ENCODE data around the gene NPBWR2.

Gene NPBWR2

GRCh38 chr20:64063389-64064144 is 43.8 kb downstream of the NPBWR2 start:
- no peak for DNase-seq (ENCODE audit: insufficient read length, low spot score)

GRCh38 chr20:64062596-64063388 is 44.6 kb downstream of the NPBWR2 start, which contains the start of gene TCEA2:
TSS of gene TCEA2 (plus strand) at chr20:64063198. CDS start at chr20:64063313, 115 bp downstream.
- FAIRE-seq: peak; percentile 99
- DNase-seq (ENCODE audit: insufficient read length, low spot score): peak; percentile 100

More at GRCh38 chr20:64063389-64064144, 43.8 kb downstream of the NPBWR2 start:
- FAIRE-seq: peak; percentile 78

GRCh38 chr20:64062276-64062595 is 45.1 kb downstream of the NPBWR2 start:
- DNase-seq (ENCODE audit: insufficient read length, low spot score) (no peak), FAIRE-seq (peak; percentile 96)

DNA sequence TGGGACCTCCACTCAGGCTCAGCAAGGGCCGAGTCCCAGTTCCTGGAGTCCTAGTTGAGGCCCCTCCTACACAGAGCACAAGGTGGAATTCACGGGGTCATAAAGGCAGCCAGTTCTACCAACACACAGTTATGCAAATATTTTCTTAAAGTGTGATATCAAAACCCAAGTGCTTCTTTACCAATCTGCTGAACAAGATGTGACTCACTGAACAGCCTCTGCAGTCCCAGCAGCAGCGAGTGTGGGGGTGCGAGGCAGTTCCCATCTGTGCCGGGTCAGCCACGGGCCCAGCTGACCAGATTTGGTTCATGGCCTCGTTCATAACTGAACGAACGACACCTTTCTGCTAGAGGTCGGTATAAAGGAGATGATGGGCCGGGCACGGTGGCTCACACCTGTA is 48.8 kb downstream of the NPBWR2 start:
- FAIRE-seq: no peak

DNA sequence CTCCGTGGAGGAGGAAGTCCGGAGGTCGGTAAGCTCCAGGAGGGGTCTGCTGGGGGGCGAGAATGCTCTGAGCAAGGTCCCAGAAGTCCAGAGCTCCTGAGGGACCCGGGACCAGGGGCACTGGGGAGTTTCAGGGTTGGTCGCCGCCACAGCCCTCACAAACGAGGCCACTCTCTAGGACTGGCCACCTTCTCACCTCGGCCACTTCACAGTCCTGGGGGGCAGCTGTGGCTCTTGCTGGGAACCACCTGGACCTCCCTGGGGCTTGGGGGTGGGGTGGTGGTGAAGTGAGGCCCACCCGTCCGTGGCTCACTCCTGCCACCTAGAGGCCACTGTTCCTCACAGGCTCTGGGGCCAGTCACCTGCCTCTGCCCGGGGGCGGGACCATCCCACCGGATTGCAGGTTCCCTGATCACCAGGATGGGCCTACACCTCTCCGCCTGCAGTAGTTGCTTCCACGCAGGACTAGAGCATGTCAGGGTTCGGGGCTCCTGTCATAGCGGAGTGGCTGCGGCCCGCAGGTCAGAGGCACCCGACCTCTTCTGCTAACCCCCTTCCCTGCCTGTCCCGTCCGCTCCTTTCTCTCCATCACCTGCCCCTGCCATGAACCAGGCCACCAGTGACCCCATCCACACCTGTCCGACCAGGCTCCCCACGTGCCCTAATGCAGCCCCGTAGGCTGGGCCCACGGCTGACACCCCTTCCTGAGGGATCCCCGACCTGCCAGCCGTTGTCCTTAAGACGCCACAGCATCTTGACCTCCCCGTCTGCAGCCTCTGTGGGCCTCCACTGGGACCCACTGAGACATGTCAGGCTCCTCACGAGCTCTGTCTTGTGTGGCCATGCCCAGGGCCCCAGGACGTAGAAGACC is 49.5 kb downstream of the NPBWR2 start:
- FAIRE-seq: peak; percentile 89
- DNase-seq (ENCODE audit: insufficient read length, low spot score): peak; percentile 95

More for the DNA sequence above, 48.8 kb downstream of the NPBWR2 start:
- no peak for DNase-seq (ENCODE audit: insufficient read length, low spot score)

DNA sequence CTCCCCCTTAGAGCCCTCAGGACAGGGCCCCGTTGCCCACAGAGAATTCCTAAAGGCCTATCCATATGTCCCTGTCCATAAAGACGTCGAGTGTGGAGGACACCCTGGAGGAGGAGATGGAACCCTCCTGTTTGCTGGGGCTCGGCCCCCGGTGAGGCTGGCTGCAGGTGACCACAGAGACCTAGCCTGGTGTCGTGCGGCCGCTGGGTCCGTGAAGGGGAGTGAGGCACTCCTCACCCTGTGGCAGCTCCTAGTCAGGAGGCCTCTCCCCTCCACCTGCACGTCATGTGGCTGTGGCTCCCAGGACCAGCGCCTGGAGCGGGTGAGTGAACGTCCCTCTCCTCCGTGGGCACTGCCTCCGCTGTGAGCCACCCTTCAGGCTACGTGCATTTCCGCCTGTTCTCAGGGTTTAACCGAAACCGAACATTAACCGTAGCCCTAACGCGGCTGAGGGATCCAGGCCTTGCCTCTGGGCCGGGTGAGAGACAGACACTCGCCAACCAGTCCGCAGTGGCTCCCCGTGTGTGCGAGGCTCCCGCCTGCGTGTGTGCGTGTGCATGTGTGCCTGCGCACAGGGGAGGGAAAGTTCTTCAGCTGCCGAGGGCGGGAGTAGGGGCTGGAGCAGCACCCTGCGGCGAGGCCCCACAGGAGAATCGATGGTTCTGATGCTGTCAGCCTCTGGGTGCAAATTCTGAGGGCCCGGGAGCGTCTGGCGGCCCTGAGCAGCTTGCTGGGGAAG is 50.3 kb downstream of the NPBWR2 start:
- no peak for FAIRE-seq

GRCh38 chr20:64056639-64056888 is 50.8 kb downstream of the NPBWR2 start:
- no peak for DNase-seq (ENCODE audit: insufficient read length, low spot score)
- FAIRE-seq: no peak

More for the DNA sequence above, 50.3 kb downstream of the NPBWR2 start:
- DNase-seq (ENCODE audit: insufficient read length, low spot score): no peak

DNA sequence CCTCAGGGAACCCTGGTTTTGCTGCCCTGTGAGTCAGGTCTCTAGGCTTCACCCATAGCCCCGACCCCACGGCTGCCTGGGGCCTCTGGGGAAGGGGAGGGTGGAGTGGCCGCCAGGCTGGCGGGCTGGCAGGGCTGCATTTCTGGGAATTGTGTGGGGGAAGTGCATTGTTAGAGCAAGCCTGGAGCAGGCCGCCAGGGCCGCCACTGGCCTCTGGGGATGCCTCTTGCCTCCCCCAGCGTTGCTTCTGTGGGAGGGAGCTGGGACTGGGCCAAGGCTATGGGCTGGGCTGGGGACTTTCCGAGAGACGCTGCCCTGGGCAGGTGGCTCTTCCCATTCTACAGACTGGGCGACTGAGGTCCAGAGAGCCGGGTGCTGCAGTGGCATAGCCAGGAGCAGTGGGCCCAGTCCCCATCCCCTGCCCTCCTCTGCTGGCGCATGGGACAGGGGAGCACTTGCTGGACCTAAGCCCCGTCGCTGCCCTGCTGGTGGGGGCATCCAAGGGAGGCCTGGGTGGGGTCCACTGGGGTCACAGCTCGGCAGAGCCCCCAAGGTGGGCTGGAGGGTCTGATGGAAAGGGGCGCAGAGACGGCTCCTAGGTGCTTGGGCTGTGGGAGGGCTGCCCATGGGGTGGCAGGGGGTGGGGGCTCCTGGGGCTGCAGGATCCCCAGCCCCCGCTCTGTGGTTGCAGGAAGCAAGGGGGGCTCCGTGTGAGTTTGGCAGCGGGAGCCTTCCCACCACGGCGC is 51.3 kb downstream of the NPBWR2 start:
- DNase-seq (ENCODE audit: insufficient read length, low spot score) (no peak), FAIRE-seq (no peak)

DNA sequence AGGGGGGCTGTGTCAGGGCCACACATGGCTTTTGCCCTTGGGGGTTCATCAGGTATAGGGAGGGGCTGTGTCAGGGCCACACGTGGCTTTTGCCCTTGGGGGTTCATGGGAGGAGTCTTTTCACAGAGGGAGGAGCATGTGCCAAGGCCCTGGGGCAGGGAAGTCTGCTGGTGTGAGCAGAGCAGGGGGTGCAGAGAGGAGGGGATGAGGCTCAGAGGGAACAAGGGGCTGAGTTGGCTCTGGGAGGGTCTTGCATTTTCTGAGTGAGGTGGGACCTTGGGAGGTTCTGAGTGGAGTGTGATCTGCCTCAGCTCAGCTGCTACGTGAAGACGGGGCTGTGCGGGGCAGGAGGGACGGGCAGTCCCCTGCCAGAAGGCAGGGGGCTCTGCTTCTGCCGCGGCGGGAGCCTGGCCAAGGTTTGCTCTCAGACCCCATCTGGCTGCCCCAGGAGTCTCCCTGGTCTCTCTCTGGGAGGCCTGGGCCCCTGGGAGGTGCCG is 51.9 kb downstream of the NPBWR2 start:
- FAIRE-seq (no peak), DNase-seq (ENCODE audit: insufficient read length, low spot score) (no peak)

GRCh38 chr20:64053841-64054661 is 53.3 kb downstream of the NPBWR2 start:
- FAIRE-seq (no peak), DNase-seq (ENCODE audit: insufficient read length, low spot score) (no peak)
